Right ventricle myocardium superior (tissue), 1 donor: ENCODE measurements around the gene VAV3. TPM values are rescaled to one million over a fixed set of nuclear protein-coding genes. Genes with fewer than 3 reads are reported as not detected.

Source experiments
- ATAC-seq: fragments of 200-7000 bp; cut with Tn5 transposase; one replicate; pipeline ENCODE4 v1.9.1; 2020; ENCODE audit warnings: mild to moderate bottlenecking; ENCODE audit not compliant: poor library complexity
- DNase-seq: peaks from one replicate; pipeline ENCODE4 v3.0.0-alpha.2; 2020
- intact Hi-C: fragments of 100-400 bp; cut with DNase I; formaldehyde crosslinking; loops from one replicate; pipeline ENCODE4 v1.11.2; 2022
- total RNA-seq: library from RNA; stranded (reverse); fragmentation: NEBNext Ultra II Directional; extraction: Animal tissue kit (Norgen Biotek cat#: 25700); gene quantifications from one replicate; pipeline ENCODE4 v1.2.1, GENCODE V29; 2021
- donor health status: DM: no; HTN: yes; CAD: no; lungs with severe emphysema.

The VAV3 gene
- total RNA-seq, 1 donor from 2014 or later = 1.6 TPM

- DNase-seq (no peak), ATAC-seq (no peak)
- intact Hi-C loops = no loop called here
Observed at GRCh38 chr1:107687849-107688753, 276.9 kb downstream of the VAV3 start.

GRCh38 chr1:107683683-107684082, 281.3 kb downstream of the VAV3 start:
- ATAC-seq (no peak), DNase-seq (no peak)
- intact Hi-C loops = no loop called here

- ATAC-seq = no peak
- no peak for DNase-seq
- intact Hi-C loops = no loop called here
Observed at GRCh38 chr1:107683191-107683657, 281.8 kb downstream of the VAV3 start.

- no peak for ATAC-seq
- intact Hi-C loops = no loop called here
- DNase-seq = no peak
Observed at GRCh38 chr1:107682467-107682866, 282.5 kb downstream of the VAV3 start.

- intact Hi-C loops = no loop called here
- DNase-seq = no peak
- no peak for ATAC-seq
Observed at GRCh38 chr1:107681001-107681479, 283.9 kb downstream of the VAV3 start.

- DNase-seq (no peak), ATAC-seq (no peak)
- intact Hi-C loops = no loop called here
Observed at GRCh38 chr1:107680579-107680985, 284.4 kb downstream of the VAV3 start.

GRCh38 chr1:107679411-107679953, 285.5 kb downstream of the VAV3 start:
- no peak for ATAC-seq
- intact Hi-C loops = no loop called here
- DNase-seq = no peak

GRCh38 chr1:107678993-107679392, 286.0 kb downstream of the VAV3 start:
- no peak for DNase-seq
- no peak for ATAC-seq
- intact Hi-C loops = no loop called here

- intact Hi-C loops = no loop called here
- no peak for ATAC-seq
- no peak for DNase-seq
Observed at GRCh38 chr1:107677697-107678096, 287.3 kb downstream of the VAV3 start.

GRCh38 chr1:107674486-107674885, 290.5 kb downstream of the VAV3 start:
- no peak for ATAC-seq
- no peak for DNase-seq
- intact Hi-C loops = no loop called here

GRCh38 chr1:107673006-107673405, 292.0 kb downstream of the VAV3 start:
- DNase-seq = no peak
- intact Hi-C loops = no loop called here
- ATAC-seq = no peak

- ATAC-seq (no peak), DNase-seq (no peak)
- intact Hi-C loops = no loop called here
Observed at GRCh38 chr1:107670397-107671040, 294.5 kb downstream of the VAV3 start.

- no peak for ATAC-seq
- no peak for DNase-seq
- intact Hi-C loops = no loop called here
Observed at GRCh38 chr1:107669996-107670395, 295.0 kb downstream of the VAV3 start.

GRCh38 chr1:107668762-107669161, 296.2 kb downstream of the VAV3 start:
- ATAC-seq = no peak
- DNase-seq = no peak
- intact Hi-C loops = no loop called here

GRCh38 chr1:107666493-107666892, 298.5 kb downstream of the VAV3 start:
- intact Hi-C loops = no loop called here
- no peak for ATAC-seq
- DNase-seq = no peak

GRCh38 chr1:107664982-107665925, 299.7 kb downstream of the VAV3 start:
- no peak for ATAC-seq
- intact Hi-C loops = no loop called here

GRCh38 chr1:107662971-107663370, 302.0 kb downstream of the VAV3 start:
- intact Hi-C loops = no loop called here
- ATAC-seq = no peak
- DNase-seq = no peak

More at GRCh38 chr1:107664982-107665925, 299.7 kb downstream of the VAV3 start:
- DNase-seq = no peak

- ATAC-seq = no peak
- intact Hi-C loops = no loop called here
- no peak for DNase-seq
Observed at GRCh38 chr1:107661158-107661557, 303.8 kb downstream of the VAV3 start.

- intact Hi-C loops = no loop called here
- DNase-seq = no peak
- no peak for ATAC-seq
Observed at GRCh38 chr1:107659961-107660360, 305.0 kb downstream of the VAV3 start.
